ENCODE data around the gene NELL1. TPM values are rescaled to one million over a fixed set of nuclear protein-coding genes. Genes with fewer than 3 reads are reported as not detected.

NELL1 gene
- total and polyA plus RNA-seq, 2 donors (not counting 3 experiments of a cell fraction or from before 2014, with no cell fraction given) = not detected

GRCh38 chr11:21485006-21485405, 815.6 kb downstream of the NELL1 start:
- Histone ChIP-seq H3K9me1 (replicated peaks; ENCODE audit: control insufficient read depth, extremely low read depth, insufficient read depth, low read length) (no peaks in the 10 kb centered on the region), H2AFZ (ENCODE audit: low read depth, low read length) (no peak overlapping the region), H4K20me1 (replicated peaks; ENCODE audit: control insufficient read depth, extremely low read depth, insufficient read depth, low read length) (no peaks in the 10 kb centered on the region), H3K27me3 (ENCODE audit: control insufficient read depth in 2 of 2, insufficient read depth in 2 of 2, low read length in 2 of 2) (no peaks in the 10 kb centered on the region), H3K36me3 (ENCODE audit: control insufficient read depth in 2 of 2, extremely low read depth in 1 of 2, insufficient read depth in 2 of 2, low read length in 2 of 2) (no peaks in the 10 kb centered on the region), H3K4me1 (ENCODE audit: control insufficient read depth, extremely low read depth, insufficient read depth, low read length) (no peaks in the 10 kb centered on the region), H3K4me2 (ENCODE audit: insufficient read depth, low read length) (no peak overlapping the region), H3K4me3 (replicated peaks in 1 of 3; ENCODE audit: insufficient read depth in 1 of 3, low read depth in 1 of 3, low read length in 3 of 3) (no peak overlapping the region), H3K27ac (ENCODE audit: insufficient read depth, low read depth, low read length) (no peak overlapping the region), H3K79me2 (ENCODE audit: control insufficient read depth, insufficient read depth, low read length) (no peaks in the 10 kb centered on the region), H3K9ac (replicated peaks; ENCODE audit: extremely low read depth, insufficient read depth, low read length) (no peak overlapping the region), H3K9me3 (replicated peaks; ENCODE audit: control insufficient read depth, insufficient read depth, low read length) (peaks cover 3% of the 10 kb centered on the region)
- CTCF ChIA-PET = no interaction called here
- no peak for DNase-seq (ENCODE audit: low read depth, low spot score)
- dilution Hi-C loops (cut with MboI; ENCODE audit: extremely low pct_ligation_motif_present, low sequenced_read_pairs) (no loop called here), intact Hi-C loops (cut with micrococcal nuclease) (no loop called here)
- TF ChIP-seq JUN (IDR thresholded peaks at IDR 0.05; ENCODE audit: borderline replicate concordance, insufficient read depth, insufficient read length, low read depth) (no peak), POLR2A (IDR thresholded peaks at IDR 0.05; ENCODE audit: low read depth, low read length) (no peak), MYC (IDR thresholded peaks at IDR 0.05; ENCODE audit: low read depth, low read length) (no peak), POLR2AphosphoS5 (IDR thresholded peaks at IDR 0.05; ENCODE audit: insufficient read depth, low read depth, low read length) (no peak), EZH2 (IDR thresholded peaks at IDR 0.05; ENCODE audit: borderline replicate concordance, low read depth, low read length, severe bottlenecking) (no peak), MAX (IDR thresholded peaks at IDR 0.05; ENCODE audit: insufficient read depth, insufficient read length) (no peak), CTCF (IDR thresholded peaks at IDR 0.05; ENCODE audit: extremely low read depth in 1 of 2, insufficient read depth in 1 of 2, low read depth in 1 of 2, low read length in 2 of 2) (no peak), FOS (IDR thresholded peaks at IDR 0.05; ENCODE audit: borderline replicate concordance, insufficient read depth, low read length) (no peak), GATA2 (IDR thresholded peaks at IDR 0.05; ENCODE audit: insufficient read depth, insufficient read length, low read depth, low read length) (no peak)
- POLR2A ChIA-PET = no interaction called here
- FAIRE-seq = no peak
- BruUV-seq (replicated peaks) = no TSS peak

Measured in endothelial cell of umbilical vein (primary cell).